Stimulated activated memory B cell treated with anti-CD40 and anti-IgM and Interleukin-4, amounts not matched to agents 10 μg/mL and 1 μg/mL and 100 μg/mL, for 72 hours (primary cell): ENCODE results near the gene GOLGA6C.
"Not testable (repeated sequence)": the region's sequence is repeated elsewhere in the genome, so short reads cannot be mapped to it uniquely, and the experiment has no call there.

Source experiments
- ATAC-seq: fragments of 150-1000 bp; cut with Tn5 transposase; 2 replicates; pipeline ENCODE4 v1.10.0; 2021
- H3K27ac Mint-ChIP-seq: one replicate; pipeline ENCODE4 v1.8.0; 2022; ENCODE audit warnings: mild to moderate bottlenecking, mixed read lengths
- H3K27me3 Mint-ChIP-seq: one replicate; pipeline ENCODE4 v1.8.0; 2022; ENCODE audit warnings: mixed read lengths
- H3K36me3 Mint-ChIP-seq: one replicate; pipeline ENCODE4 v1.8.0; 2022; ENCODE audit warnings: mixed read lengths
- H3K4me1 Mint-ChIP-seq: one replicate; pipeline ENCODE4 v1.8.0; 2022; ENCODE audit warnings: mixed read lengths
- H3K4me3 Mint-ChIP-seq: one replicate; pipeline ENCODE4 v1.8.0; 2022; ENCODE audit warnings: mild to moderate bottlenecking, moderate library complexity, mixed read lengths
- H3K9me3 Mint-ChIP-seq: one replicate; pipeline ENCODE4 v1.8.0; 2022; ENCODE audit warnings: mixed read lengths

The GOLGA6C gene

DNA sequence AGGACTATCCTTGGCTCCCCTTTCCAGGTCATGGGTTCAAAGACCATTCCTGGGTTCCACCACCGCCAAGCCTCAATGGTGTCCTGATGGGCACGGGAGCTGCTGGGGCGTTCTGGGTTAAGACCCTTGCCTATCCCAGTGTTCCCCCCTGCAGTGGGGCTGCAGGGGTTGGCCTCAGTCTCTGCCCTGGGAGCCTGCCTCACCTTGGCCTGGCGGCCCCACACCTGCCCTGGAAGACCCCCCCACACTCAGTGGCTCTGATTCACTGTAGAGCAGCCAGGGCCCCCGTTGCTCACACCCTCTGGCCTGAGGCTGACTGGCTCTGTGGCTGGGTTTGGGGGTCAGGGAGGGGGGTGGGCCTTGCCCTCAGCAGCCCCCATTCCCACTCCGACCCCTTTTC, 34.4 kb upstream of the GOLGA6C start:
- Mint-ChIP-seq H3K4me3 (no peak overlapping the region), H3K4me1 (peaks cover 15% of the 10 kb centered on the region)
- ATAC-seq: no peak

DNA sequence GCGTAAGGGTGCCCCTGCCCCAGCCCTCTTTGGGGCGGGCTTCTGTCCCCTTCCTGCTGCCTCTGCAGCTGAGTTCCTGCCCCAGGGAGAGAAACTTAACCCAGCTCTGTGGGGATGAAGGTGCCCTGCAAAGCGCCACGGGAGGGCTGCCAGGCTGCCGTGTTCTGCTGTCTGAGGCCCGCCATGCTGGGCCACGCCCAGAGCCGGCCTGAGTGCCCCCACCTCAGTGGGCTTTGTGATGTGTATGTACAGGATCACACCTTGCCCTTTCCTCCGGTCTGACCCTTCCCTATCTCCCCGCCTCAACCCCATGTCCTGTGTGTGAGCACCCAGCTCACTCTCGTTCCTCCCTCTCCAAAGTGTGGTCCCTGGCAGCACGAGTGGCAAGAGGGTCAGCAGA, 33.9 kb upstream of the GOLGA6C start:
- Mint-ChIP-seq H3K27me3 (peaks cover 47% of the 10 kb centered on the region), H3K27ac (no peak overlapping the region), H3K9me3 (no peaks in the 10 kb centered on the region), H3K4me1 (peaks cover 9% of the 10 kb centered on the region), H3K4me3 (no peak overlapping the region), H3K36me3 (no peaks in the 10 kb centered on the region)
- no peak for ATAC-seq

More for the DNA sequence above, 34.4 kb upstream of the GOLGA6C start:
- H3K9me3 Mint-ChIP-seq: no peaks in the 10 kb centered on the region
- H3K27ac Mint-ChIP-seq: no peak overlapping the region
- H3K27me3 Mint-ChIP-seq: peaks cover 44% of the 10 kb centered on the region
- H3K36me3 Mint-ChIP-seq: no peaks in the 10 kb centered on the region

DNA sequence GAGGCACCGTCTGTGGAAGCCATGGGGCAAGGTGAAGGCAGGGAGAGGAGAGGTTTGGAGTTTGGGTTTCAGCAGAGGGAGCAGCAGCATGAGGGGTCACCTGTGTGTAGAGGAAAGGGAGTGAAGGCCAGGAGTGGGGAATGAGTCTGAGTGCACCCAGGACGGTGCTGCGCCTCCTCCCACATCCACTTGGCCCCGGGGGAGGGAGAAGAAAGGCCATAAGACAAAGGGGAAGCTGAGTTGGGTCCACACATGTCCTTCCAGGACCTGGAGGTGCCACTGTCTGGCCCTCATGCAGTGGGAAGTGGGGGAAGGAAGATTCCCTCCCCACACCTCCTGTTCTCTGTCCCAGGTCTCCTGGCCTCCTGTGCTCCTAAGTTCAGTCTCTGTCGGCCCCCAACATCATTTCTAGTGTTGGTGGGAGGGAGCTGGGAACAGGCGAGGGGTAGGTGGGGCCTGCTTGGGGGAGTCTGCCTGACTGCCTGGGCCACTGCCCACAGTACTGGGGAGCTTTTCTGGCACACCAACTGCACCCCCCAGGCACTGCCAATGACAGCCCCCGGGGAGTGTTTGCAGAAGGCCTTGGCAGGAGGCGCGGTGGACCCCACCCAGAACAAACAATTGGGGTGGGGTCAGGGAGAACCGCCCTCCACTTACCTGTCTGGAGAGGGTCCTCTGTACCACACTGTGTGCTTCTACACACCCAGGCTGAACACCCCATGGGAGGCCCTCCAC, 32.9 kb upstream of the GOLGA6C start:
- not testable (repeated sequence) for H3K9me3 Mint-ChIP-seq, H3K4me1 Mint-ChIP-seq, ATAC-seq, H3K4me3 Mint-ChIP-seq, H3K36me3 Mint-ChIP-seq
- Mint-ChIP-seq H3K27me3 (peaks cover 57% of the 10 kb centered on the region), H3K27ac (peak overlapping the region; percentile 23)

DNA sequence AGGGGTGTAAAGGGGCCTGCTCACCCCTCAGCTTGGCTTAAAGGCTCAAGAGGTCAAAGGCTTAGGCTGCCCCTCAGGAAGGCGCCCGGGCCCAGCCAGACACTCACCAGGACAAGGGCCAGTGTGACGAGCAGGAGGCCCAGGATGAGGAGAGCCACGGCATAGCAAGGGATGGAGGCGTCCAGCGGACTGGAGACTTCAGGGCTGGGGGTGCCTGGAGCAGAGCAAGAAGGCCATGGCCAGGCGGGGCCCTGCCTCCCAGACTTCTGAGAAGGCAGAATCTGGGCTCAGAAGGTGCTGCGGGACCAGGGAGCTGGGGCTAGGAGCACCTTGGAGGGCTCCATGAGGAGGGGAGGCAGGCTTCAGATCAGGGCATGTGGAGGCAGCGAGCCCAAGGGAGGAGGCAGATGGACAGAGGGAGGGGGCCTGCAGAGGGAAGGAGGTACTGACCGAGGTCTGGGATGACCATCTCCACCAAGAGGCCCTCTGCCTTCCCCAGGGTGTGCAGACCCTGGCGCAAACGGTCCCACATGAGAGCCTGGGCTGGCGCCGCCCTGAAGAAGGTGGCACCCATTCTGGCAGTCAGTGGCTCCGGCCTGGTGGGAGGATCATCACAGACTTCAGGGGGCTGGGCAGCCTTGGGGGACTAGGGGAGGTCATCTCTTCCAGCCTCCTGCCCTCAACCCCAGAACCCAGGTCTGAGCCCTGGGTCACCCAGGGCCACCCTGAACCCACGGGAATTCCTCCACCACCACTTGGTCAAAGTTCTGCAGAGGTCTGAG, 32.0 kb upstream of the GOLGA6C start:
- ATAC-seq: no peak
- Mint-ChIP-seq H3K36me3 (no peaks in the 10 kb centered on the region), H3K4me3 (no peak overlapping the region), H3K4me1 (no peaks in the 10 kb centered on the region), H3K9me3 (no peaks in the 10 kb centered on the region), H3K27ac (no peak overlapping the region), H3K27me3 (peaks cover 62% of the 10 kb centered on the region)

DNA sequence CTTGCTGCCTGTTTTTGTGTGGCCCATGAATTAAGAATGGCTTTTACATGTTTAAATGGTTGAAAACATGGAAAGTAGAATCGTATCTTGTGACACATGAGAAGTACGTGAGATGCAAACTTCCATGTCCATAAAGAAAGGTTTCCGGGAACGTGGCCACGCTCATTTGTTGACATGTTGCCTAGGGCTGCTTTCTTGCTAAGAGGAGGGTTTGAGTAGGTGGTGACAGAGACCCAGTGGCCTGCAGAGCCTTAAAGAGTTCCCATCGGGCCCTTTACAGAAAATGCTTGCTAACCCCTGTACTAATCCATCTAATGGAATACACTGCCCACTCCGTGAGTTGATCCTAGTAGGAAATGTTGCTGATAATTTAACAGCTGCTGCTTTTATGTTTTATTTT, 31.0 kb upstream of the GOLGA6C start:
- not testable (repeated sequence) for H3K9me3 Mint-ChIP-seq, ATAC-seq, H3K36me3 Mint-ChIP-seq, H3K4me1 Mint-ChIP-seq, H3K27ac Mint-ChIP-seq, H3K4me3 Mint-ChIP-seq
- H3K27me3 Mint-ChIP-seq: peaks cover 70% of the 10 kb centered on the region

DNA sequence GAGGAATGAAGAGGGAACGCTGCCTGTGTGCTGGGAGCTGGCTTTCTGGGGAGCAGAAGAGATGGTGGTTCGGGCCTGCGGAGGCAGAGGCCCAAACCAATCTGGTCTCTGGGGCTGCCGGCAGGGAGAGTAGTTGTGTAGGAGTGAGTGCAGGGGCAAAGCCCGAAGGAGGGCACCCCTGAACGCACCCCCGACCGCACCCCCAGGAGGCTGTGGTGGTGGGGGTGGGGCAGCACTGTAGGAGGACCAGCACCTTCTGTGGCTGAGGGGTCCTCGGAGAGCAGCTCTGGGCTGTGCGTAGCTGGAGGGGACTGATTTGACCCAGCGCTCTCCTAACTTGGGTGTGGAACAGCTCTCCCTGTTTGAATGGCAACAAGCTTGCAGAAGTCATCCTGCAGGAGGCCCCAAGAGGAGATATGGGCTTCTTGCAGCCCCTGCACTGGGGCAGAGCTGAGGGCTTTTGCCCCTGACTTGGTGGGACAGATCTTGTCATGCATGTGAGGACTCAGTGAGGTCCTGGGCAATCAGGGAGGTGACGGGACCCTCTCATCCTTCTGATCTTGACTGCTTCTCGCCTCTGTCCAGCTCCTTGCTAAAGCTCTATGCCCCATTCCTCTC, 30.4 kb upstream of the GOLGA6C start:
- Mint-ChIP-seq H3K4me1 (no peaks in the 10 kb centered on the region), H3K27me3 (peaks cover 77% of the 10 kb centered on the region), H3K27ac (no peak overlapping the region), H3K4me3 (no peak overlapping the region), H3K36me3 (no peaks in the 10 kb centered on the region), H3K9me3 (no peaks in the 10 kb centered on the region)
- ATAC-seq: no peak

DNA sequence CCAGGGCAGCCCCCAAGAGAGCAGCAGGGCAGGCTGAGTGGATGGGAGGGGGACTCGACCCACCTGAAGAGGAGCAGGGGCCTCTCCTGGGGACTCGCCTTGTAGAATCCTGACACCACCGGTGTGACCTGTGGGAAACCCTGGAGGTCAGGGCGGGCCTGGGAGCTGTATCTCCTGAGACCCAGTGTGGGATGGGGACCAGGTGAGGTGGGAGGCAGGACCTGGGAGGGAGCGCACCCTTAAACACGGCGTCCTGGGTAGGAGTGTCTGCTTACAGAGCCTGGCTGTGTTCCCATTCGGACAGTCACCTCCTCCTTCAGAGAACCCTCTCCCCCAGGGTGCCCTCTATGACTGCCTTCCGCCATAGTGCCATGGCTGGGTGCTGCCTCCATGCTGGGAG, 29.3 kb upstream of the GOLGA6C start:
- H3K27ac Mint-ChIP-seq: no peak overlapping the region
- no peak for ATAC-seq
- no peaks in the 10 kb centered on the region for H3K9me3 Mint-ChIP-seq
- H3K4me3 Mint-ChIP-seq: no peak overlapping the region
- no peaks in the 10 kb centered on the region for H3K4me1 Mint-ChIP-seq
- peaks cover 87% of the 10 kb centered on the region for H3K27me3 Mint-ChIP-seq
- no peaks in the 10 kb centered on the region for H3K36me3 Mint-ChIP-seq

DNA sequence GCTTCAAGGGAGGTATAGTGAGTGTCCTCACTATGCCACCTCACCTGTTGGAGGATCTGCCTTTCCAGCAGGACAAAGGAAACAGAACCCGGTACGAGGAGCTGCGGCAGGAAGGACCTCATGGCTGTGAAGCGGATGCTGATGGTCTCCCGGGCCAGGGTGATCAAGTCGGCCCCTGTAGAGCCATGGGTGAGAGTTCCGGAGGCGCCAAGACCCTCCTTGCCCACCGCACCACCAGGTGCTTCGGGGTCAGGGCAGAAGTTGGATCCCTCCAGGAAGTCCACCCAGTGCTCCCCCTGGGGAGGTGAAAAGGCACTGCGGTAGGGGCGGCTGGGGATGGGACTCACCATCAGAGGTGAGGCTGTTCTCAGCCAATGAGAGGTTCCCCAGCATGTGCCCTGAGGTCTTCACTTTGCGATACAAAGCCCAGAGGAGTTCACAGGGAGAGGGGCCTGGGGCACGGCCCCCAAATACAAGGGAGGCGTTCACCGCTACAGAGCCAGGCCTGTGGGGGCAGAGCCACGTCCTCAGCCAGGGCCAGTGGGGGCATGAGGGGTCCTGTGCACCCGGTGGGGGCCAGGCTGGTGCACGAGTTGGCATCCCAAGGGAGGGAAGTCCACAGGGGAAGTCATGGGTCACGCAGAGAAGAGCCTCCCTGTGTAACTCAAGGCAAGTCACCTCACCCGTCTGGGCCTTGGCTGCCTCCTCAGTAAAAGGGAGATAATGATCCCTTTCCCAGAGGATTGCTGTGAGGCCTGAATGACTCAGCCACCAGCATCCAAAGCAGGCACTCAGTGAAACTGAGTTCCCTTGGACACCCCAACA, 28.7 kb upstream of the GOLGA6C start:
- H3K4me3 Mint-ChIP-seq: no peak overlapping the region
- no peaks in the 10 kb centered on the region for H3K36me3 Mint-ChIP-seq
- no peak overlapping the region for H3K27ac Mint-ChIP-seq
- H3K27me3 Mint-ChIP-seq: peaks cover 90% of the 10 kb centered on the region
- H3K9me3 Mint-ChIP-seq: no peaks in the 10 kb centered on the region
- H3K4me1 Mint-ChIP-seq: no peaks in the 10 kb centered on the region
- no peak for ATAC-seq

DNA sequence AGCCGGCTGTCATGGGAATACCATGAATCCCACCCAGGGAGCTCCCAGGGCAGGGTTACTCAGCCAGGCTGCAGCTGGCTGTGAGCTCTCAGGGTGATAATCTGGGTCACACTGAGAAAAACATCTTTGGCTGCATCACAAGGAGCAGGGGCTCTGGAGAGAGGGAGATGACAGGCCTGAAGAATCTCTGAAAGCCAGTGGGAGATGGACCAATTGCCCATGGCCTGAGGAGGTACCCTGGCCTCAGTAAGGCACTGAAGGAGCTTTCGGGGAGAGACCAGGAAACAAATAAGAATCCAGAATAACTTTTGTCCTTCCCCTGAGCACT, 28.2 kb upstream of the GOLGA6C start:
- no peaks in the 10 kb centered on the region for H3K36me3 Mint-ChIP-seq
- no peaks in the 10 kb centered on the region for H3K4me1 Mint-ChIP-seq
- no peak overlapping the region for H3K27ac Mint-ChIP-seq
- H3K4me3 Mint-ChIP-seq: no peak overlapping the region
- no peak for ATAC-seq
- H3K27me3 Mint-ChIP-seq: peaks cover 90% of the 10 kb centered on the region
- H3K9me3 Mint-ChIP-seq: no peaks in the 10 kb centered on the region

DNA sequence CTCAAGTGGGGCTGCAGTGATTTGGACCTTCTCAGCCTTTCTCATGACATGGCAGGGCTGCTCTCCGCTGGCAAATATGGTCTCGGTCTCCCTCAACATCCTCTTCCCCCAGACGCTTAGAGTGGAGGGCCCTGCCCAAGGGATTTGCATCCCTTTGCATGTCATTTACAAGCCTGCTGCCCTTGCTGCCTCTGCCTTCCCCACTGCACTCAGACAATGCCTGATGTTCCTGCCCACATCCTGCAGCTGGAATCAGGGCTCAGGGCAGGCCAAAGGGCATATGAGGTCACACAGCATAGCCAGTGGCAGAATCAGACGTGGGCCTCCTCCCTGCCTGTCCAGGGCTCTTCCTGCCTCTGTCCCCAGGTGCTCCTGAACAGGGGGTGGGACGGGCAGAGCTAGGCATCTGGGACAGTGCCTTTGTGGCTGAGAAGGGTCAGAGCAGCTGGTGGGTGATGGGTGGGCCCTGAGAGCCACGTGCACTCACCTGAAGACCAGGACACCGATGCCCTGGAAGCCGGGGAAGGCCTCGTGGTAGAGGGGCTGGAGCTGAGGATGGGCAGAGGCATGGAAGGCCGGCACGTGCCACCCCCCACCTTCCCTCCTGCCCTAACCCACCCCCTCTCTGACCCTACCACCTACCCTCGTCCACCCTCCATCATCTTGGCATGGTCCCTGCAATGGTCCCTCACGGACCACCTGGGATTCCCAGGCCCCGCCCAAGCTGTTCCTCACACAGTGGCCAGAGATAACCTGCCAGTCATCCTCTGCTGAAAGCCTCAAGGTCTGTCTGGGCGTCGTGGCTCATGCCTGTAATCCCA, 27.4 kb upstream of the GOLGA6C start:
- H3K4me3 Mint-ChIP-seq: no peak overlapping the region
- no peaks in the 10 kb centered on the region for H3K36me3 Mint-ChIP-seq
- no peak for ATAC-seq
- H3K27ac Mint-ChIP-seq: no peak overlapping the region
- no peaks in the 10 kb centered on the region for H3K9me3 Mint-ChIP-seq
- H3K4me1 Mint-ChIP-seq: no peaks in the 10 kb centered on the region
- peaks cover 90% of the 10 kb centered on the region for H3K27me3 Mint-ChIP-seq

DNA sequence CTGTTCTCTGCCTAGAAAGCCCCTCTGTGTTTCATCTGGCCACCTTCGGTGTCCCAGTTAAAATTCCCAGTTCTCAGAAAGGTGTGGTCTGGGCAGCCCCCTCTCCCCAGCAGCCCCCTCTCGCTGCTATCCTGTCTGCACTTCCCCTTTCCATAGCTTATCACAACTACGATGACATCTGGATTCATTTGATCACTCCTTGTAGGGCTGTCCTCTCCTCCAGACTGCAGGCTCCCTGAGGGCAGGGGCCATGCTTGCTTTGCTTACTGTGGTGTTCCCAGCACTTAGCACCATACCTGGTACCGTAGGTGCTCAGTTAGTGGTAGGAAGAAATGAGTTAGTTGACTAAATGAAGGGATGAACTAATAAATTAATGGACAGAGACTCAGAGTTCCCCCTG, 26.3 kb upstream of the GOLGA6C start:
- Mint-ChIP-seq H3K27me3 (peaks cover 88% of the 10 kb centered on the region), H3K4me1 (no peaks in the 10 kb centered on the region), H3K36me3 (no peaks in the 10 kb centered on the region), H3K4me3 (no peak overlapping the region), H3K9me3 (no peaks in the 10 kb centered on the region), H3K27ac (no peak overlapping the region)
- ATAC-seq: no peak

DNA sequence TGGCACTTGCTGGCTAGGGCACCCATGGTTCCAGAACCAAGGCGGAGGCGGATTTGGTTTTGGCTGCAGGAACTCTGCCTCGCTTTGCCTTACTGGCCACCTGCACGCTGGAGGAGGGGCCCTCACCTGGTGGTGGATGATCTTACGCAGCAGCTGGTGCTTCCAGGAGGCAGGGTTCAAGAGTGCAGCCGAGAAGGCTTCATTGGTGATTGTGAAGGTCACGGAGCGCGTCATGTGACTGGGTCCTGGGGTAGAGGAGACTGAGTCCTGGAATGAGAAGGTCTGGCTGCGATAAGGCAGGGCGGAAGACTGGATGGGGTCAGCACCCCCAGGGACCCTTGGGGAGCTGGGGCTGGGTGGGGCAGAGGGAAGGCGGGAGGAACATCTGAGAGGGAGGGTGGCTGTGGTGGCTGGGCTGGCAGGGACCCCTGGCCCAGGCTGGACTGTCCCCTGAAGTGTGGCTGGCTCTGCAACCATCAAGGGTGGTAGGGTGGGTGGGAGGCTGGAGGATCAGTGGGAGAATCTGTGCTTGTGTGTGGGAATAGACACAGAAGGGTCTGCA, 25.8 kb upstream of the GOLGA6C start:
- Mint-ChIP-seq H3K4me3 (no peak overlapping the region), H3K27me3 (peaks cover 83% of the 10 kb centered on the region)

DNA sequence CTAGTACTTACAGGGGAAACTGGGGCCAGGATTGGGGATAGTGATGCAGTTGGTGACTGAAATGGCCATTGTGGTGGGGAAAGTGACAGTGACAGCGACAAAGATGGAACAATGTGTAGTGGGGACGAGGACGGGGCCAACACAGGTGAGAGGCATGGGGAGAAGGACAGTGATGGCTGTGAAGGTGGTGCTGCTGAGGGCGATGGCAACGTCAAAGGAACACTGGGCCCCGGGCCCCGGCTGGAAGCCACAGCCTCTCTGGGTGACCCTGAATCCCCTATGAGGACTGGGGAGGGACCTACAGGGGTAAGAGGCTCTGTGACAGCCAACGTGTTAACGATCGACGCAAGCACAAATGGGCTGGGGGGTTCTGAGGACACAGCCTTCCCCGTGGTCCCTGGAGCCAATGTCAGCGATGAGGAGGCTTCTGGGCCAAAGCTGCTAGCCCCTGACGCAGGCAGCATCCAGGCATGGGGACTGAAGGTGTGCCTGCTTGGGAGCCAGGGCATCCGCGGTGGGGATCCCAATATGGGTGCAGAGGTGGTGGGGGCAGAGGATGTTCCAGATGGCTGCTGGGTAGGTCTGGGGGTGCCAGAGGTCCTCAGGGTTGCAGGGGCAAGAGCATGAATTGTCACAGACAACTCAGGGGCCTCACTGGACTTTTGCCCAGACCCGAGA, 25.2 kb upstream of the GOLGA6C start:
- Mint-ChIP-seq H3K4me3 (no peak overlapping the region), H3K27ac (no peak overlapping the region), H3K27me3 (peaks cover 76% of the 10 kb centered on the region), H3K9me3 (no peaks in the 10 kb centered on the region), H3K36me3 (no peaks in the 10 kb centered on the region), H3K4me1 (no peaks in the 10 kb centered on the region)
- no peak for ATAC-seq

More for the DNA sequence above, 25.8 kb upstream of the GOLGA6C start:
- Mint-ChIP-seq H3K27ac (no peak overlapping the region), H3K36me3 (no peaks in the 10 kb centered on the region), H3K9me3 (no peaks in the 10 kb centered on the region), H3K4me1 (no peaks in the 10 kb centered on the region)
- no peak for ATAC-seq
